ENCODE data around the gene CAMK1D. TPM values are rescaled to one million over a fixed set of nuclear protein-coding genes. Genes with fewer than 3 reads are reported as not detected.

Gene CAMK1D
- total RNA-seq, 3 donors from 2014 or later (not counting 1 experiment from before 2014, with no cell fraction given): 44.2 to 56.4 (median 49.7) TPM

DNA sequence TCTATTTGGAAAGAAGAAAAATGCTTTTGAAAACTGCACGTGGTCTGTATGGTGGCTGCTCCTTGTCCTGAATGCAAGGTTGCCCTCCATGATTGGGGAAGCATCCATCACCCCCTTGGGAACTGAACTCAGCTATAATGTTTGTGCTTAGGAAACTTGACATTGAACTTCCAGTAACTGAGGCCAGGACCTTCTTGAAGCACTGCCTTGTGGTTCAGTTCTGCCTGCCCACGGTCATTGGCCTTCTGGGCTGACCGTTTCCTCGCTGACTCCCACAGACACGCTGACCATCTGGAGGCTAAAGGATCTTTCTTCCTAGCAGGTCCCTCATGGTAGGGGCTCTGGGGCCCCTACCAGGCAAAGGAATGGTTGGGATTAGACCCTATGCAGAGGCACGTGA lies 247.8 kb downstream of the CAMK1D start:
- WGBS (ENCODE audit: insufficient coverage): 94% methylated on average over 6 of the region's 6 CpGs
- Histone ChIP-seq H3K27me3 (ENCODE audit: control insufficient read depth, insufficient read depth, low read length) (no peaks in the 10 kb centered on the region), H3K27ac (ENCODE audit: low read length) (no peak overlapping the region), H3K36me3 (ENCODE audit: control insufficient read depth, insufficient read depth, low read length) (no peaks in the 10 kb centered on the region), H3K4me1 (ENCODE audit: control insufficient read depth, insufficient read depth, low read length) (peaks cover 22% of the 10 kb centered on the region), H3K4me3 (ENCODE audit: low read length) (no peak overlapping the region), H3K9me3 (ENCODE audit: control insufficient read depth, insufficient read depth, low read length) (peaks cover 4% of the 10 kb centered on the region)
- Mint-ChIP-seq H3K4me3 (no peak overlapping the region), H3K4me1 (peaks cover 44 to 51% of the 10 kb centered on the region in 2 donors), H3K27ac (no peak overlapping the region), H3K36me3 (no peaks in the 10 kb centered on the region), H3K27me3 (ENCODE audit: low read depth in 2 of 2) (no peaks in the 10 kb centered on the region), H3K9me3 (no peaks in the 10 kb centered on the region)
- DNase-seq (no peak), ATAC-seq (no peak)
- TF ChIP-seq, protein P1, sequence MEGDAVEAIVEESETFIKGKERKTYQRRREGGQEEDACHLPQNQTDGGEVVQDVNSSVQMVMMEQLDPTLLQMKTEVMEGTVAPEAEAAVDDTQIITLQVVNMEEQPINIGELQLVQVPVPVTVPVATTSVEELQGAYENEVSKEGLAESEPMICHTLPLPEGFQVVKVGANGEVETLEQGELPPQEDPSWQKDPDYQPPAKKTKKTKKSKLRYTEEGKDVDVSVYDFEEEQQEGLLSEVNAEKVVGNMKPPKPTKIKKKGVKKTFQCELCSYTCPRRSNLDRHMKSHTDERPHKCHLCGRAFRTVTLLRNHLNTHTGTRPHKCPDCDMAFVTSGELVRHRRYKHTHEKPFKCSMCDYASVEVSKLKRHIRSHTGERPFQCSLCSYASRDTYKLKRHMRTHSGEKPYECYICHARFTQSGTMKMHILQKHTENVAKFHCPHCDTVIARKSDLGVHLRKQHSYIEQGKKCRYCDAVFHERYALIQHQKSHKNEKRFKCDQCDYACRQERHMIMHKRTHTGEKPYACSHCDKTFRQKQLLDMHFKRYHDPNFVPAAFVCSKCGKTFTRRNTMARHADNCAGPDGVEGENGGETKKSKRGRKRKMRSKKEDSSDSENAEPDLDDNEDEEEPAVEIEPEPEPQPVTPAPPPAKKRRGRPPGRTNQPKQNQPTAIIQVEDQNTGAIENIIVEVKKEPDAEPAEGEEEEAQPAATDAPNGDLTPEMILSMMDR (IDR thresholded peaks at IDR 0.05): no peak
- intact Hi-C loops (cut with micrococcal nuclease): no loop called here

DNA sequence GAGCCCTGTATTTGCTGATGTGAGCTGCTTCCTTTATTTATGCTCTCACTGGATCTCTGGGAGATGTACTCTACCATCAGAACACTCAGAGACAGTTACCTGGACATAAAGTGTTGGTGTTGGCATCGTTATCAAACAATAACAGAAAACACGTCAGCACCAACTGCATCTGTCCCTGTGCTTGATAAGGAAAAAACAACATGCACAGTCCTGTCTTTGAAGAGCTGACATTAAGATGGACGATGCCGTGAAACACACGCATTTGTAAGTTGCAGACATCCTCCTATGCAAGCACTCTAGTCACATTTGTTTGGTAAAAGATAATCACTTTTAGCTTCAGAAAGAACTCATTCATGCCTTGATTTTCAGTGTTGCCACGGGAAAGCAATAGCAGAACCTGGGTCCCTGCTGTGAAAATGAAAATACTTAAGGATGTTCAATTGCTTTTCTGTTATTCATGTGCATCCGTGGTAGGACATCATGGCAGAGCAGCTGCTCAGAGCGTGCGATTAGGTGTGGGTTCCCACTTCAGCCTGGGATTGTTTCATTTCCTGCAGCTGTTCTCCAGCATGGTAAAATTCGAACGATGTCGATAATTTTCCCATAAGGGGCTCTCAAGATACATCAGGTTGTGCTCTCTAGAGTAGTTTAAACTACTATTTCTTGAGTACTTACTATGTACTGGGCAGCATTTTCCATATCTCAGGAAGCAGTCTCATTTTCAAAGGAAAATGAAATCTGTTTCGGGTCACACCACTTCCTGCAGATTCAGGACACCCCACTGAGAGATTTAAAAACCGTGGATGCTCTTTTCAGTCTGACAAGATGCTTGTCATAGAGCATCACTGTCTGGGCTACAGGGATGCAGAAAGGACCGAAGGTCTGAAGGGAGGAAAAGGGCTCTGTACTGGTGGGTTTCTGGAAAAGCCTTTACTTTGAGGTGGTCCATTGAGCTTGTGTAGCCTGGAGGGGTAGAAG lies 248.7 kb downstream of the CAMK1D start:
- Histone ChIP-seq H3K9me3 (ENCODE audit: control insufficient read depth, insufficient read depth, low read length) (peaks cover 4% of the 10 kb centered on the region), H3K36me3 (ENCODE audit: control insufficient read depth, insufficient read depth, low read length) (no peaks in the 10 kb centered on the region), H3K27ac (ENCODE audit: low read length) (no peak overlapping the region), H3K4me1 (ENCODE audit: control insufficient read depth, insufficient read depth, low read length) (peaks cover 22% of the 10 kb centered on the region), H3K27me3 (ENCODE audit: control insufficient read depth, insufficient read depth, low read length) (no peaks in the 10 kb centered on the region), H3K4me3 (ENCODE audit: low read length) (no peak overlapping the region)
- DNase-seq (no peak), ATAC-seq (no peak)
- TF ChIP-seq, protein P1 (IDR thresholded peaks at IDR 0.05): no peak
- Mint-ChIP-seq H3K27ac (no peak overlapping the region), H3K9me3 (no peaks in the 10 kb centered on the region), H3K4me1 (peaks cover 46 to 48% of the 10 kb centered on the region in 2 donors), H3K36me3 (no peaks in the 10 kb centered on the region), H3K4me3 (no peak overlapping the region), H3K27me3 (ENCODE audit: low read depth in 2 of 2) (no peaks in the 10 kb centered on the region)
- intact Hi-C loops (cut with micrococcal nuclease): no loop called here
- 85% methylated on average over 15 of the region's 15 CpGs for WGBS (ENCODE audit: insufficient coverage)

DNA sequence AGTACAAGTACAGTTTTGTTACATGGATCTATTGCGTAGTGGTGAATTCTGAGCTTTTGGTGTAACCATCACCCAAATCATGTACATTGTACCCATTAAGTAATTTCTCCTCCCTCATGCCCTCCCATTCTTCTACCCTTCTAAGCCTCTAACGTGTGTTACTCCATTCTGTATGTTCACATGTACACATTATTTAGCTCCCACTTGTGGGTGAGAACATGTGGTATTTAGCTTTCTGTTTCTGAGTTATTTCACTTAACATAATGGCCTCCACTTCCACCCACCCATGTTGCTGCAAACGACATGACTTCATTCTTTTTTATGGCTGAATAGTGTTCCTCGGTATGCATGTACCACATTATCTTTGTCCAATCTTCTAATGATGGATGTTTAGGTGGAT lies 251.3 kb downstream of the CAMK1D start:
- peaks cover 29 to 34% of the 10 kb centered on the region in 2 donors for H3K4me1 Mint-ChIP-seq
- no peak overlapping the region for H3K27ac Mint-ChIP-seq
- no peaks in the 10 kb centered on the region for H3K27me3 Mint-ChIP-seq (ENCODE audit: low read depth in 2 of 2)
- H3K9me3 Mint-ChIP-seq: no peaks in the 10 kb centered on the region
- TF ChIP-seq, protein P1 (IDR thresholded peaks at IDR 0.05): no peak
- DNase-seq: no peak
- Histone ChIP-seq H3K27me3 (ENCODE audit: control insufficient read depth, insufficient read depth, low read length) (no peaks in the 10 kb centered on the region), H3K36me3 (ENCODE audit: control insufficient read depth, insufficient read depth, low read length) (no peaks in the 10 kb centered on the region), H3K4me1 (ENCODE audit: control insufficient read depth, insufficient read depth, low read length) (peaks cover 7% of the 10 kb centered on the region), H3K4me3 (ENCODE audit: low read length) (no peak overlapping the region), H3K9me3 (ENCODE audit: control insufficient read depth, insufficient read depth, low read length) (peaks cover 4% of the 10 kb centered on the region), H3K27ac (ENCODE audit: low read length) (no peak overlapping the region)
- no peak overlapping the region for H3K4me3 Mint-ChIP-seq
- no peaks in the 10 kb centered on the region for H3K36me3 Mint-ChIP-seq
- intact Hi-C loops (cut with micrococcal nuclease): no loop called here
- peak in 1 of 3 donors; percentile 53 for ATAC-seq
- 100% methylated on average over 2 of the region's 4 CpGs for WGBS (ENCODE audit: insufficient coverage)
